Tongue (tissue), 2 donors: ENCODE data around the gene KLK11. TPM values are rescaled to one million over a fixed set of nuclear protein-coding genes. Genes with fewer than 3 reads are reported as not detected.

Experiments used
- DNase-seq: peaks from one replicate; pipeline ENCODE4 v3.0.0-alpha.2; 2015
- total RNA-seq: library from RNA; depleted of rRNA; stranded (reverse); fragments of >200 nt; gene quantifications from one replicate; pipeline ENCODE4 v1.2.3, GENCODE V29; 2014

The KLK11 gene
- total RNA-seq, 1 donor from 2014 or later = 11.4 TPM

- no peak for DNase-seq
Measured at GRCh38 chr19:51027873-51028272, 1.5 kb upstream of the KLK11 start.

GRCh38 chr19:51027126-51027806 is 850 bp upstream of the KLK11 start:
- DNase-seq = peak; percentile 33

GRCh38 chr19:51025809-51026553 is 435 bp downstream of the KLK11 start:
- peak; percentile 17 for DNase-seq

GRCh38 chr19:51025401-51025800 is 1.0 kb downstream of the KLK11 start:
- DNase-seq = no peak

- DNase-seq = no peak
Measured at GRCh38 chr19:51024924-51025323, 1.5 kb downstream of the KLK11 start.

- no peak for DNase-seq
Measured at GRCh38 chr19:51023946-51024345, 2.5 kb downstream of the KLK11 start.

- DNase-seq = no peak
Measured at GRCh38 chr19:51022526-51022925, 3.9 kb downstream of the KLK11 start.

- DNase-seq = peak; percentile 63
Measured at GRCh38 chr19:51020988-51021651, 5.3 kb downstream of the KLK11 start.

GRCh38 chr19:51019544-51019925 is 6.9 kb downstream of the KLK11 start, which contains the start of gene KLK10:
TSS of gene KLK10 (minus strand) at chr19:51019709. CDS start at chr19:51019130, 579 bp downstream.
- no peak for DNase-seq

- DNase-seq = peak; percentile 16
Measured at GRCh38 chr19:51018745-51019543, 7.5 kb downstream of the KLK11 start.

GRCh38 chr19:51016798-51017683 is 9.4 kb downstream of the KLK11 start:
- peak; percentile 62 for DNase-seq

- no peak for DNase-seq
Measured at GRCh38 chr19:51015691-51016267, 10.6 kb downstream of the KLK11 start.

- no peak for DNase-seq
Measured at GRCh38 chr19:51014242-51014641, 12.2 kb downstream of the KLK11 start.

- DNase-seq = no peak
Measured at GRCh38 chr19:51012661-51013190, 13.7 kb downstream of the KLK11 start.

- no peak for DNase-seq
Measured at GRCh38 chr19:51010066-51010795, 16.2 kb downstream of the KLK11 start.

- no peak for DNase-seq
Measured at GRCh38 chr19:51009061-51009891, 17.1 kb downstream of the KLK11 start.

- DNase-seq = no peak
Measured at GRCh38 chr19:51007488-51007887, 18.9 kb downstream of the KLK11 start.

- DNase-seq = no peak
Measured at GRCh38 chr19:51006406-51006805, 20.0 kb downstream of the KLK11 start.

- no peak for DNase-seq
Measured at GRCh38 chr19:51005248-51005647, 21.2 kb downstream of the KLK11 start.
